ENCODE data around the gene ZFP36. TPM values are rescaled to one million over a fixed set of nuclear protein-coding genes. Genes with fewer than 3 reads are reported as not detected.
"Not testable (repeated sequence)": the region's sequence is repeated elsewhere in the genome, so short reads cannot be mapped to it uniquely, and the experiment has no call there.

Gene ZFP36
- total RNA-seq, 1 donor from 2014 or later: 46.9 TPM

DNA sequence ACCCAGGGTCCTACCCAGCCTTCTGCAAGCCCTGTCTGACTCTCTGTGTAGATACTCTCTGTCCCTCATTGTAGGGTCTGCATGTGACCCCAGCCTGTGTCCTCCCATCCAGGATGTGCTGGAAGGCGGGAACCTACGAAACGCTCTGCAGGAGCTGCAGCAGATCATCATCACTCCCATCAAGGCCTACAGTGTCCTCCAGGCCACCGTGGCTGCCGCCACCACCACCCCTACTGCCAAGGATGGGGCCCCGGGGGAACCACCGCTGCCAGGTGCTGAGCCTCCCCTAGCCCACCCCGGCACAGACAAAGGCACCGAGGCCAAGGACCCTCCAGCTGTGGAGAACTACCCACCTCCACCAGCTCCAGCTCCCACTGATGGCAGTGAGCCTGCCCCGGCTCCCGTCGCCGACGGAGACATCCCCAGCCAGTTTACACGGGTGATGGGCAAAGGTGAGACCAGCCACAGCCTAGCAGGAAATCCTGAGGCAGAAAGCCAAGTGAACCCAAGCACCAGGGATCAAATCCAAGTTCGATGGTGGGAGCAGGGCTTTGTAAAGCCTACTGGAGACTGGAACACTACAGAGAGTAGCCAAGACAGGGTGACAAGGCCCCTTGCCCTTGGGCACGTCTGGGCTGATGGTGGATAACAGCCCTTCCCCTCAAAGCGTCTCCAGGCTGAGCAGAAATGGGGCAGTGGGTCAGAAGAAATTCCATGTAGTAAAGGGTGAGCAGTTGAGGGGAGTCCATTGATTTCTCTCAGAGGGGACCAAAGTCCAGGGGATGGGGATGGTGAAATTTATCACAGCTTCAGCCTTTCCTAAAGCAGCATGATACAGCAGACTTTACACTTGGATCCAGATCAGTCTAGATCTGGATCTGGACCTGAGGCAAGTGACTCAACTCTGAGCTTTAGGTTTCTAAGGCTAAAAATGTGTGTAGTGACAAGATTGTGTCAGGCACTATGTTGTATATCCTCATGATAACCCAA is 29.0 kb upstream of the ZFP36 start:
- H3K27ac Mint-ChIP-seq: no peak overlapping the region
- H3K36me3 Mint-ChIP-seq (ENCODE audit: low read depth): peaks cover 68% of the 10 kb centered on the region
- DNase-seq (ENCODE audit: low spot score): no peak
- H3K9me3 Mint-ChIP-seq: no peaks in the 10 kb centered on the region
- no peak overlapping the region for H3K4me3 Mint-ChIP-seq (ENCODE audit: low read depth)
- no peaks in the 10 kb centered on the region for H3K4me1 Mint-ChIP-seq (ENCODE audit: low read depth)
- intact Hi-C loops (cut with micrococcal nuclease): no loop called here
- no peaks in the 10 kb centered on the region for H3K27me3 Mint-ChIP-seq (ENCODE audit: low read depth)

DNA sequence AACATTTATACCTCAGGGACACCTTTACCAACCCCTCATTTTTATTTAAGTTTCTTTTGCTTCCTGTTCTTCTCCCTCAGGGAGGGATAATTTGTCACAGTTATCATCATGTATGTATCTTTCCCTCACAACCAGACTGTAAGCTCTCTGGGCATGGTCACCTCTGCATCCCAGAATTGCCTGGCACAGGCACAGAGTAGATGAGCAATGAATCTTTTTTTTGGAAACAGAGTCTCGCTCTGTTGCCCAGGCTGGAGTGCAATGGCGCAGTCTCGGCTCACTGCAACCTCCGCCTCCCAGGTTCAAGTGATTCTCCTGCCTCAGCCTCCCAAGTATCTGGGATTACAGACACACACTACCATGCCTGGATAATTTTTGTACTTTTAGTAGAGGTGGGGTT is 27.3 kb upstream of the ZFP36 start:
- H3K4me3 Mint-ChIP-seq (ENCODE audit: low read depth); DNase-seq (ENCODE audit: low spot score); H3K4me1 Mint-ChIP-seq (ENCODE audit: low read depth); H3K27ac Mint-ChIP-seq; intact Hi-C loops (cut with micrococcal nuclease); H3K27me3 Mint-ChIP-seq (ENCODE audit: low read depth); H3K9me3 Mint-ChIP-seq: not testable (repeated sequence)
- H3K36me3 Mint-ChIP-seq (ENCODE audit: low read depth): peaks cover 76% of the 10 kb centered on the region

DNA sequence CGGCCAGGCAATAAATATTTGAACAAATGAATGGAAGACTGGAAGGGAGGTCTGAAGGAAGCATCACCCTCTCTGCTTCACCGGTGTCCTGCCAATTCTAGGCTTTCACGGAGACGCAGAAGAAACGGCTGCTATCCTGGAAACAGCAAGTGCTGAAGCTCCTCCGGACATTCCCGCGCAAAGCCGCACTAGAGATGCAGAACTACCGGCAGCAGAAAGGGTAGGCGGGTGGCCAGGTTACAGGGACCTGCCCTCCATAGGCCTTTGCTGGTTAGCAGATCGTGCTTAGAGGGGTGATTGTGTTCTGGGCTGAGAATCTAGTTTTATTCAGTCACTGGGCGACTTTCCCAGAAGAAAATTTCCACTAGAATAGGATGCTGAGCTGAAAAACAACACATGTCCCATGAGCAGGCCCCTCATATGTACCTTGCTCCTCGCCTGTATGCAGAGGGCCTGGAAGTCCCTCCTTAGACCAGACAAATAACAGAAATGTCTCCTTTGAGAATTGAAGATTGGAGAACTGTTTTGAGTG is 26.7 kb upstream of the ZFP36 start:
- Mint-ChIP-seq H3K9me3 (no peaks in the 10 kb centered on the region), H3K4me3 (ENCODE audit: low read depth) (no peak overlapping the region), H3K4me1 (ENCODE audit: low read depth) (no peaks in the 10 kb centered on the region), H3K27ac (no peak overlapping the region), H3K27me3 (ENCODE audit: low read depth) (no peaks in the 10 kb centered on the region), H3K36me3 (ENCODE audit: low read depth) (peaks cover 76% of the 10 kb centered on the region)
- intact Hi-C loops (cut with micrococcal nuclease): no loop called here
- no peak for DNase-seq (ENCODE audit: low spot score)

DNA sequence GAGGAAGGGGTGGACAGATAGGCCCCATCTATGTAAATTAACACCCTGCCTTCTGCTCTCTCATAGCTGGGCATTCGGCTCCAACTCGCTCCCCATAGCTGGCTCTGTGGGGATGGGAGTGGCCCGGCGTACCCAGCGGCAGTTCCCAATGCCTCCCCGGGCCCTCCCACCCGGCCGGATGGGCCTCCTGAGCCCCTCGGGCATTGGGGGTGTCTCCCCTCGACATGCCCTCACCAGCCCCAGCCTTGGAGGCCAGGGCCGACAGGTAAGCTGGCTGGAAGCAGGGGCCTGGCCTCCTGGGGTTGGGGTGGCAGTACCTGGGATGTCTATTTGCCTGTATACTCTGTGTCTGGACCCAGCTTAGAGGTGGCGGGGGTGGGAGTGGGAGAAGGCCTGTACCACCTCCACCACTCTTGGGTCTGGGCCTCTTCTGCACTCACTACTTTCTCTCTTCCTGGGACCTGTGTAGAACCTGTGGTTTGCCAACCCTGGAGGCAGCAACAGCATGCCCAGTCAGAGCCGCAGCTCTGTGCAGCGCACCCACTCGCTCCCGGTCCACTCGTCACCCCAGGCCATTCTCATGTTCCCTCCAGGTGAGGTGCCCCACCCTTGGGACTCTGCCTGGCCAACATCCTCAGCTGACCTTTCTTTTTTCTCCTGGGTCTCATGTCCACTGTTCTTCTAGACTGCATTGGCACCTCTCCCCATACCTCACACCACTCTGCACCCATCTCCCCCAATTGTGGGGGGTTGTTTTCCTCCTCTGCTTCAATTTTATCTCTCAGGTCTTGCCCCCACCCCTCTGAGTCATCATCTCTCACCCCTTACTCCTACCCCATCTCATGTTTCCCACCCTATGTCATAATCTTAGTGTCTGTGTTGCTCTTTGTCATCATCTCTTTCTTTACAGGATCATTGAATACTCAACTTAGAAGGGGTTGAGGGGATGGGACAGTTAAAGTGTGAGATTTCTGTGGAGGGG is 25.8 kb upstream of the ZFP36 start:
- H3K27ac Mint-ChIP-seq: no peak overlapping the region
- intact Hi-C loops (cut with micrococcal nuclease): no loop called here
- H3K27me3 Mint-ChIP-seq (ENCODE audit: low read depth): no peaks in the 10 kb centered on the region
- no peak for DNase-seq (ENCODE audit: low spot score)
- no peak overlapping the region for H3K4me3 Mint-ChIP-seq (ENCODE audit: low read depth)
- no peaks in the 10 kb centered on the region for H3K4me1 Mint-ChIP-seq (ENCODE audit: low read depth)
- H3K9me3 Mint-ChIP-seq: no peaks in the 10 kb centered on the region
- peaks cover 77% of the 10 kb centered on the region for H3K36me3 Mint-ChIP-seq (ENCODE audit: low read depth)

DNA sequence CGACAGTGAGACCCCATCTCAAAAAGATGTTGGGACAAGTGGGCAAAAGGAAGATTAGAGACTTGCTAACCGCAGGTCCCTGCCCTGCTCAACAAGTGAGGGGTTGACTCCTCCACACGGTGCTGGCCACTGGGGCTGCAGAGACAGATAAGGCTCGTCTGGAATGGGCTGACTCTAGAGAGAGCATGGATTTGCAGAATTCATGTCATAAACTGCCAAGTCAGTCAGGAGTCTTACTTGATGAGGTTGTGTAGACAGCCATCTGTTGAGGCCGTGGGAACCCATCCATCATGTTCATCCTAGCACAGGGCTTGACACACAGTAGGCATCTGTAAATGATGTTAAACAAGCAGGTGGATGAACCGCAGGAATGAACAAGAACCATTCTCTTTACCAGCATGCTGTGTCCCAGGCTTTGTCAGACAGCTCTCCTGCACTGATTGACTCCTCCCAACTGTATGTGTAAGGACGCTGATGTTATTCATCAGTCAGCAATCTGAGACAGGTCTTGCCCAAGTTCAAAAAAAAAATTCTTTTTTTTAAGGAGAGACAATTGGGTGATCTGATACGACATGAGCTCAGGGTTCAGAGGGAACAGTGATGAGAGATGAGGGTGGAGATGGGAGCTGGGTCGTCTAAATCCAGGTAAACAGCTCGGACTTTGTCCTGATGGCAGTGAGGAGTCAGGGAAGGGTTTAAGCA is 24.6 kb upstream of the ZFP36 start:
- H3K4me1 Mint-ChIP-seq (ENCODE audit: low read depth): no peaks in the 10 kb centered on the region
- H3K36me3 Mint-ChIP-seq (ENCODE audit: low read depth): peaks cover 76% of the 10 kb centered on the region
- no peak overlapping the region for H3K4me3 Mint-ChIP-seq (ENCODE audit: low read depth)
- H3K27me3 Mint-ChIP-seq (ENCODE audit: low read depth): no peaks in the 10 kb centered on the region
- intact Hi-C loops (cut with micrococcal nuclease): no loop called here
- H3K27ac Mint-ChIP-seq: no peak overlapping the region
- DNase-seq (ENCODE audit: low spot score): no peak
- H3K9me3 Mint-ChIP-seq: no peaks in the 10 kb centered on the region

DNA sequence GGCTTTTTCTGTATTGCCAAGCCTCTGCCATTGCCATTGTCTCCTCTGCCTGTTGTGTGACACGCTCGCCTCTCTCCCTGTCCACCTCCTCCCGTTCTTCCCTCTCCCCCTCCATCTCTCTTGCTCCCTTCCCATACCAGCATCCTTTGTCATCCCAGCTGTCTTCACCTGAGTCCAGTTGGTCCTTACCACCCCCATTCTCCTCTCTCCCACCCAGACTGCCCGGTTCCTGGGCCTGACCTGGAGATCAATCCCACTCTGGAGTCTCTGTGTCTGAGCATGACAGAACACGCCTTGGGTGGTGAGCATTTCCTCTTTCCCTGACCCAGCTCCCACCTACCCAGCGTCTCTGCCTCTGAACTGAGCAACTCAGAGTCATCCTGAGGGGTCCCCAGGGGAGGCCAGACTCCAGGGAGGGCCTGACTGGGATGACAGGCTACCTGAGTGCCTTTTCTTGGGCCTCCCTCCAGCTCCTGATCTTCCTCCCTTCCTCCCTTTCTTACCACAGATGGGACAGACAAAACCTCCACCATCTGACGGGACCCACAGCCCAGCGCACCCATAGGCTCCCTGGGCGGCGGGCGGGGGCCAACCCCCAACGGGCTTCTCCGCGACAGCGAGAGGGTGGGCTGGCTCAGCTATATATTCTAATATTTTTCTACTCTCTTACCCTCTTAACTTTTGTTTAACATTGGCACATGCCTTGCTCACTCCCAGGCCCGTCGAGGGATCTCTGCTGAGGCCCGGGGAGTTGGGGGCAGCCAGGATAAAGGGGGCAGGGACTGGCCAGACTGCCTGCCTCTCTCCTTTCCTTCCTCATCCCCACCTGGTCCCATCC is 23.4 kb upstream of the ZFP36 start:
- no peaks in the 10 kb centered on the region for H3K9me3 Mint-ChIP-seq
- H3K27ac Mint-ChIP-seq: no peak overlapping the region
- intact Hi-C loops (cut with micrococcal nuclease): no loop called here
- no peaks in the 10 kb centered on the region for H3K4me1 Mint-ChIP-seq (ENCODE audit: low read depth)
- no peak for DNase-seq (ENCODE audit: low spot score)
- H3K4me3 Mint-ChIP-seq (ENCODE audit: low read depth): no peak overlapping the region
- peaks cover 70% of the 10 kb centered on the region for H3K36me3 Mint-ChIP-seq (ENCODE audit: low read depth)
- no peaks in the 10 kb centered on the region for H3K27me3 Mint-ChIP-seq (ENCODE audit: low read depth)

DNA sequence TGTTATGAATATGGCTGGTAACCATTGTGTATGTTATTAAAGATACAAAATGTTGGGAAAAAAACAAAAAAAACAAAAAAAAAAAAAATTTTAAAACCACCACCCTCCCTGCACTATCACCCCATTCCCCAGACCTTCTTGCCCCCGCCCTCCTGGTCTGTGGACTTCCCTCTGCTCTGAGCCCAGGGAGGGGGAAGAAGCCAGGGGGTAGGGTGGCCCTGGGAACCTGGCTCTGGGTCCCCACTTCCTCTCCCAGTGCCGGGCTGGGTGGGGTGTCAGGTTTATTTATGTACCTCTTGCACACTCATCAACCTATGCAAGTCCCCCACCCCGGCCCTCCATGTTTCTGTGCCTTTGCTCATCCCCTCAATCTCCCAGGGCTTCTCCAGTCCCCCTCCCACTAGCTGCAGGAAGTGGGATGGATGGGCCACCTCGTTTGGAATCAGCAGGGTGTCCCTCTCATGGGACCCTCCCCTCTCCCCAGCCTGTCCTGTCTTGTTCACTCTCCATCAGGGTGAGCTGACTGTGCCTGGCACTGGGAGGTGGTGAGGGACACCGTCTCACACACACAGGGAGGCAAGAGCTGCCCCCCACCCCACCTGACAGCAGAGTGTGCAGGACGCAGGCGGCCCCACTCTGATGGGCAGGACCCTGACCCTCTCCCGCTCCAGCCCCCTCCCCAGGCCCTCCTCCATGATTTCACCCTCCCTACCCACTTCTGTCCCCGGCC is 21.6 kb upstream of the ZFP36 start:
- intact Hi-C loops (cut with micrococcal nuclease): no loop called here
- Mint-ChIP-seq H3K27me3 (ENCODE audit: low read depth) (no peaks in the 10 kb centered on the region), H3K9me3 (no peaks in the 10 kb centered on the region), H3K4me3 (ENCODE audit: low read depth) (no peak overlapping the region), H3K36me3 (ENCODE audit: low read depth) (peaks cover 66% of the 10 kb centered on the region), H3K27ac (peak overlapping the region; percentile 33), H3K4me1 (ENCODE audit: low read depth) (peaks cover 6% of the 10 kb centered on the region)
- DNase-seq (ENCODE audit: low spot score): no peak

DNA sequence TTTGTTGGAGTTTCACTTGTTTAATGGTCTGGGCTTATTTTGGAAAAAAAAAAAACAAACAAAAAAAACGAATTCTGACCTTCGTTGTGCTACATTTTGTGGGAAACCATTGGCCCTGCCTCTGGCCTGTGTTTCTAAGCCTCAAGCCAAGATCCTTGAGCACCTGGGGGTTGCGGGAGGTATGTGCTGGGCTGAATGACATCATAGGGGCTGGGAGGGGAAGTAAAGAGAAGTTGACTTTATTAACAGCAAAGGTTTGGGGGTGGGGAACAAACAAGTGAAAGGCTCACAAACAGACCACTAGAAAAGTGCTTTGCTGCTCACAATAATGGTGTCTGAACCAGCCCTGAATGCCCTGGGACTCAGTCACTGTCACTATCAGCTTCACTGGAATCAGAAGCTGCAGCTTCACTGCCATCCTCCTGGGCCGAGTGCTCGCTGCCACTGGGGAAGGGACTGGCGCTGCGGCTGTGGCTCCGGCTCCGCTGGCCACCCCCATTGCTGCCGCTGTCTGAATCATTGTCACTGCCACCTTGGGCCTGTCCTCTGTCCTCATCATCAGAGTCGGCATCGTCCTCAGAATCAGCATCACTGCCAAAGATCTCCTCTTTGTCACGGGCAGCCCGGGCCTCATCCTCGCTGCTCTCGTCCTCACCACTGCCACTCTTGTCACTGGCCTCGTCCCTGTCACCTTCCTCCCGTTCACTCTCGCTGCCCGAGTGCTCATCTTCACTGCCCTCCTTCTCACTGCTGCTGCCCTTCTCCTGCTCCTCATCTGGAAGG is 20.8 kb upstream of the ZFP36 start:
- H3K9me3 Mint-ChIP-seq: no peaks in the 10 kb centered on the region
- no peak overlapping the region for H3K4me3 Mint-ChIP-seq (ENCODE audit: low read depth)
- no peak overlapping the region for H3K27ac Mint-ChIP-seq
- DNase-seq (ENCODE audit: low spot score): no peak
- peaks cover 9% of the 10 kb centered on the region for H3K4me1 Mint-ChIP-seq (ENCODE audit: low read depth)
- H3K27me3 Mint-ChIP-seq (ENCODE audit: low read depth): no peaks in the 10 kb centered on the region
- intact Hi-C loops (cut with micrococcal nuclease): no loop called here
- H3K36me3 Mint-ChIP-seq (ENCODE audit: low read depth): peaks cover 61% of the 10 kb centered on the region

DNA sequence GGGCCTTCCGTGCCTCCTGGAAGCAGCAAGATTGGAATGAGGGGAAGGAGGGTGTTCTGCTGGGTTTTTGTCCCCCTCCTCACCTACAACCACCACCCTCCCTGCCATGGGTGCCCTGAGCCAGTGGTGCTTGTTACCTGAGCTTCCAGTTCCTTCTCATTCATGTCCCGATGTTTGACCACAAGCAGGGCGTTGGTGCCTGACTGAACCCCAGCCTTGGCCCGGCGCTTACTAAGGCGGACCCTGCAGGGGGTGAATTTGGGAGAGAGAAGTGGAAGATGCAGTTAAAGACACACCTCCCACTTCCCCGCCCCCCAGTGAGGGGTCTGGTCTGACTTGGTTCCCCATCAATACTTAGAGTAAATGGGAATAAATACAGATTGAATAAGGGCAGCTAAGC is 20.1 kb upstream of the ZFP36 start:
- Mint-ChIP-seq H3K27me3 (ENCODE audit: low read depth) (no peaks in the 10 kb centered on the region), H3K4me1 (ENCODE audit: low read depth) (peaks cover 13% of the 10 kb centered on the region), H3K27ac (no peak overlapping the region), H3K9me3 (no peaks in the 10 kb centered on the region), H3K4me3 (ENCODE audit: low read depth) (no peak overlapping the region), H3K36me3 (ENCODE audit: low read depth) (peaks cover 59% of the 10 kb centered on the region)
- intact Hi-C loops (cut with micrococcal nuclease): no loop called here
- DNase-seq (ENCODE audit: low spot score): no peak

DNA sequence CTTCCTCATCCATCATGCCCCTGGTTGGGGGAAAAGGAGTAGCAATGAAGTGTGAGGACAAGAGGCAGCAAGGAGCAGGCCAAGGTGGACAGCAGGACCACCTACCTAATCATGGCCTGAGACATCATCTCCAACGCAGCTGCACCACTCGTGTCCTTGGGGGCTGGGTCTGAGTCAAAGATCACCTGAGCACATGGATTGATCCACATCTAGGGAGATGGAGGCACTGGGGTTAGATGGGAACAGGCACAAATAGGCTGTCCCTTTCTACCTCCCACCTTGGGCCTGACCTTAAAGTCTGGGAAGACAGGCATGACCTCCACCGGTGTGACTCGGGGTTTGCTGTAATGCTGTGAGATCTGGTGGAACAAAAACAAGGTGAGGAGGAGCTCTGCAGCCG is 18.0 kb upstream of the ZFP36 start:
- Mint-ChIP-seq H3K4me1 (ENCODE audit: low read depth) (peaks cover 18% of the 10 kb centered on the region), H3K36me3 (ENCODE audit: low read depth) (peaks cover 49% of the 10 kb centered on the region), H3K27ac (peak overlapping the region; percentile 56), H3K9me3 (no peaks in the 10 kb centered on the region), H3K27me3 (ENCODE audit: low read depth) (no peaks in the 10 kb centered on the region), H3K4me3 (ENCODE audit: low read depth) (peak overlapping the region; percentile 37)
- no peak for DNase-seq (ENCODE audit: low spot score)
- intact Hi-C loops (cut with micrococcal nuclease): no loop called here

All from activated T-helper 2 cell treated with anti-CD3 and anti-CD28 coated beads, Interferon-gamma antibody, Interleukin-2, Interleukin-4, amounts not matched to agents 10 μg/mL and 5 μg/mL and 100 μg/mL, durations not matched to agents 14 hours and 24 hours and 36 hours (primary cell).